Measurements from ENCODE around the gene DVL2.

The DVL2 gene

DNA sequence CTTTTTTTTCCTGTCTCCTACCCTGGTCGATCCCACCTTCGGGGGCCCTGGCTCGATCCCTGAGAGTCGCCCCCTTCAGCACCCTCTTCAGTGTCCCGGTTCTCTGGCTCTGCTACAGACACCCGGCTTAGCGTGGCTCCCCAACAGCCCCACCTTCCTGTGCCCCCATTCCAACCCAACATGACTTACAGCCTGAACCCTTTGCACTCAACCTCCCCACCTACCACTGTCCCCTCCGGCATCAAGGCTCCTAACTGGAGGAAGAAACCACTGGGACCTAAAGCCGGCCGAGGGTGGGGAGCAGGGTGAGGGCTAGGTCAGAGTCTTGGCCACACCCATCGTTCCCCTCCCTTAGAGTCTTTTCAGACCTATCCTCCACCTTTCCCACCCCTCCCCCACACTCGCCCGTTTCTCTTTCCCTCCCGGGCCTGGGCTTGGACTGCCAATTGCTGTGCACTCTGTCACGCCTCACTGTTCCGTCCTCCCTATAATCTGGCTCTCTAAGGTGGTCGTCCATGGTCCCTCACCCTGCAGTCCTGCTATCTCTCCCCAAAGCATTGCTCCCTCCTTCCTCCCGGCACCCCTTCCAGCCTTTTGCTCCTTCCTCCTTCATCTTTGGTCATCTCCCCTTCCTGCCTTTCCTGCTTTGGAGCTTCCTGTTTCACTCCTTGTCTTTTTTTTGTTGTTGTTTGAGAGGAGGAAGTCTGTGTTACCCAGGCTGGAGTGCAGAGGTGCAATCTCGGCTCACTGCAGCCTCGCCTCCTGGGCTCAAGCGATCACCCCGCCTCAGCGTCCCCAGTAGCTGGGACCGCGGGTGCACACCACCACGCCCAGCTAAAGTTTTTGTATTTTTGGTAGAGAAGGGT, 28.9 kb upstream of the DVL2 start:
- DNase-seq (ENCODE audit: low read depth, low spot score), result no peak
- H3K4me3 ChIP-seq (ENCODE audit: low read length), result peak overlapping the region; percentile 98; the same call in 1 of the 2 replicates

DNA sequence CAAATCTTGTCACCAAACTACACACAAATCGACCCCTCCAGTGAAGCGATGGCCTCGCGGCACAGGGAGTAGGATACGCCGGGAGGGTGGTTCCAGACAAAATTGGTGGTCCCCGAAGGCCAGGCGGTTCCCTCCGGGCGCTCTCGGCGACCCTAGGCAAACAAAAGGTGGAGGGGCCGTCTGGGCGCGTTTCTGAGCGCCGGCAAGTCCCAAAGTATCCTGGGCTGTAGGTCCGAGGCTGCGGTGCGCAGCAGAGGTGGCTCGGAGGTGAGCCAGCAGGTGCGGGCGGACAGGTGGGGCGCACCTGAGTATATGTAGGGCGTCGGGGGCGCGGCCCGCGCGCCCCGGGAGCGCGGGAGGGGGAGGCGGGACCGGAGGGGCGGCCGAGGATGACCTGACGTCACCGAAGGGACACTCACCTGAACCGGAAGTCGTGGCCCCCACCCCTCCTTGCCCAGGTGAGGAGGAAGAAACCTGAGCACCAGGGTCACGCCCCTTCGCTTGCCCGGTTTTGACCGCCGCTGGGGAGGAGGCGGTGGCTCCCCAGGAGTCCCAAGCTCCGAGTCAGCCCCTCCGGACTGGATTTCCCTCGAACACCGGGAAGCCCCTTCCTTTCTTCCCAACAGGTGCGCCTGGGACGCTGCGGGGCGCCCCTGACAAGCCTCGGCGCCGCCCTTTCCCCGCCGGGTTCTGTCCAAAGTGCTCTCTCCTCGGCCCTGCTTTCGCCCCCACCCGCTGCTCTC, 28.0 kb upstream of the DVL2 start, which contains the start of gene CLDN7:
CLDN7 (minus strand) TSS at position 287 of the 743 bp plus-strand sequence. CDS start 435 bp downstream, outside the sequence.
- Histone ChIP-seq H3K4me3 (ENCODE audit: low read length) (peak within 1 kb of the TSS; percentile 98), H3K4me1 (ENCODE audit: control insufficient read depth, insufficient read depth, low read length) (peaks cover 2% of the 10 kb centered on the region)

More for the DNA sequence above, 28.9 kb upstream of the DVL2 start:
- no peaks in the 10 kb centered on the region for H3K9me3 ChIP-seq (ENCODE audit: control insufficient read depth, insufficient read depth, low read length)
- H3K27me3 ChIP-seq (ENCODE audit: control insufficient read depth, insufficient read depth, low read length), result no peaks in the 10 kb centered on the region
- H3K4me1 ChIP-seq (ENCODE audit: control insufficient read depth, insufficient read depth, low read length), result peaks cover 2% of the 10 kb centered on the region
- WGBS (ENCODE audit: insufficient coverage, insufficient read length), result no CpG with 5 or more reads among the region's 26 CpGs
- peaks cover 8% of the 10 kb centered on the region; the same call in 1 of the 2 replicates for H3K36me3 ChIP-seq (ENCODE audit: control insufficient read depth, insufficient read depth, low read length)
- no peak overlapping the region for H3K27ac ChIP-seq (ENCODE audit: low read length)

DNA sequence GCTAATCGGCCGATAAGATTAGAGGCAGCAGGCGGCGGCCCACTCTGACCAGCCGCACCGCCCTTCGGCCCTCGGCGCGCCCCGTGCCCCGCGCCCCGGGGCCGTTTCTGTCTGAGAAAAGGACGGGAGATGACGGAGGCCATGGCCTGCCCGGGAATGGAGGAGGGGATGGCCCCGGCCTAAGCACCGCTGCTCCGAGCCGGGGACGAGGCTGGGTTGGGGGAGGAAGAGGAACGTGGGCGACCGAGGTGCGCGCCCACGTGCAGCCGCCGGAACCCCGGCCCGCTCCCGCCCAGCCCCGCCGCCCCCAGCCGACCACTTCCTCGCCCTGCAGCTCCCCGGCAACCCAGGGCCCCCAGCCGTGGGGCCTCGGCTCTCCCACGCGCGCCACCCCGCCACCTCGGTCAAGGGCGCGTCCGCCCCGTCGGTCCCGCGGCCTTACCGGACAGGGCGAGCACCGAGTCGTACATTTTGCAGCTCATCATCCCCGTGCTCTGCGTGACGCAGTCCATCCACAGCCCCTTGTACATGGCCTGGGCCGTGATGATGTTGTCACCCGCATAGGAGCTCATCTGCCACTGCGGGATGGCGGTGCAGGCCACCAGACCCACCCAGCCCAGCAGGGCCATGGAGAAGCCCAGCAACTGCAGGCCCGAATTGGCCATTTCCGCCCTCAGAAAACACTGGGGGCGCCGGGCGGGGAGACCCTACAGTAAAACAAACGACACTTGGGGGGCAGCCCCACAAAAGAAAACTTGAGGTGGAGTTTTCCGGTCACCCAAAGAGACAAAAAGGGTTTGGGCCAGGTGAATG, 27.3 kb upstream of the DVL2 start:
- Histone ChIP-seq H3K9me3 (ENCODE audit: control insufficient read depth, insufficient read depth, low read length) (no peaks in the 10 kb centered on the region), H3K27ac (ENCODE audit: low read length) (no peak overlapping the region), H3K27me3 (ENCODE audit: control insufficient read depth, insufficient read depth, low read length) (no peaks in the 10 kb centered on the region), H3K4me1 (ENCODE audit: control insufficient read depth, insufficient read depth, low read length) (peaks cover 2% of the 10 kb centered on the region), H3K4me3 (ENCODE audit: low read length) (peak overlapping the region; percentile 98), H3K36me3 (ENCODE audit: control insufficient read depth, insufficient read depth, low read length) (peaks cover 8% of the 10 kb centered on the region; the same call in 1 of the 2 replicates)
- DNase-seq (ENCODE audit: low read depth, low spot score), result no peak
- no CpG with 5 or more reads among the region's 71 CpGs for WGBS (ENCODE audit: insufficient coverage, insufficient read length)

More for the DNA sequence above, 28.0 kb upstream of the DVL2 start, which contains the start of gene CLDN7:
- no peak within 1 kb of the TSS for H3K27ac ChIP-seq (ENCODE audit: low read length)
- no CpG with 5 or more reads among the region's 64 CpGs for WGBS (ENCODE audit: insufficient coverage, insufficient read length)
- H3K36me3 ChIP-seq (ENCODE audit: control insufficient read depth, insufficient read depth, low read length), result peaks cover 8% of the 10 kb centered on the region; the same call in 1 of the 2 replicates
- no peaks in the 10 kb centered on the region for H3K27me3 ChIP-seq (ENCODE audit: control insufficient read depth, insufficient read depth, low read length)
- H3K9me3 ChIP-seq (ENCODE audit: control insufficient read depth, insufficient read depth, low read length), result no peaks in the 10 kb centered on the region
- no peak for DNase-seq (ENCODE audit: low read depth, low spot score)

DNA sequence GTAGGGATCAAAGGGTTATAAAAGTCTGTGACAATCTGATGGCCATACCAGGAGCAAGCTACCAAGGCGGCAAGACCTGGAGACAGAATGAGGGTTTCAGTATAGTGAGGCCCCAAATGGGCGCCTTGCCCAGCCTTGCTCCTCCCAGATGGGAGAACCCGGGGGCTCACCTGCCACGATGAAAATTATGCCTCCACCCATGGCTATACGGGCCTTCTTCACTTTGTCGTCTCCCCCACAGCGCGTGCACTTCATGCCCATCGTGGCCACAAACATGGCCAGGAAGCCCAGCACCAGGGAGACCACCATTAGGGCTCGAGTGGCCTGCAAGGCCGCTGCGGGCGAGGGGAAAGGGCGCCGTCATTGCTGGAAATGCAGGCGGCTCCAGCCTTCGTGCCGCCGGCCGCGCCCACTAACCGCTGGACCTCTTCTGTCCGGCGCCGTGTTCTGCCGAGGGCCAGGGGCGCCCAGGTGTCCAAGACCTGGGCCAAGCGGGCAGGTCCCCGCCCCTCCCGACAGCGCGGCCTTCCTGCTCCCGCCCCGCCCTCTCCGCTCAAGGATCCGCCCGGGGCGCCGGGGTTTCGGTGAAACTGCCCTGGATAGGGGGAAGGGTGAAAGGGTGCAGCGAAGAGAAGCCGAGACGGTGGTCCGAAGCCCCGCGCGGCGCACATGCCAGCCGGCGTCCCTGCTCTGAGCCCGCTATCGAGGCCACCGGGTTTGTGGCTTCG, 26.5 kb upstream of the DVL2 start:
- H3K9me3 ChIP-seq (ENCODE audit: control insufficient read depth, insufficient read depth, low read length), result no peaks in the 10 kb centered on the region
- H3K4me3 ChIP-seq (ENCODE audit: low read length), result peak overlapping the region; percentile 98
- no peaks in the 10 kb centered on the region for H3K27me3 ChIP-seq (ENCODE audit: control insufficient read depth, insufficient read depth, low read length)
- H3K27ac ChIP-seq (ENCODE audit: low read length), result no peak overlapping the region
- no CpG with 5 or more reads among the region's 54 CpGs for WGBS (ENCODE audit: insufficient coverage, insufficient read length)
- H3K36me3 ChIP-seq (ENCODE audit: control insufficient read depth, insufficient read depth, low read length), result peaks cover 11% of the 10 kb centered on the region; the same call in 1 of the 2 replicates
- H3K4me1 ChIP-seq (ENCODE audit: control insufficient read depth, insufficient read depth, low read length), result peaks cover 2% of the 10 kb centered on the region
- no peak for DNase-seq (ENCODE audit: low read depth, low spot score)

DNA sequence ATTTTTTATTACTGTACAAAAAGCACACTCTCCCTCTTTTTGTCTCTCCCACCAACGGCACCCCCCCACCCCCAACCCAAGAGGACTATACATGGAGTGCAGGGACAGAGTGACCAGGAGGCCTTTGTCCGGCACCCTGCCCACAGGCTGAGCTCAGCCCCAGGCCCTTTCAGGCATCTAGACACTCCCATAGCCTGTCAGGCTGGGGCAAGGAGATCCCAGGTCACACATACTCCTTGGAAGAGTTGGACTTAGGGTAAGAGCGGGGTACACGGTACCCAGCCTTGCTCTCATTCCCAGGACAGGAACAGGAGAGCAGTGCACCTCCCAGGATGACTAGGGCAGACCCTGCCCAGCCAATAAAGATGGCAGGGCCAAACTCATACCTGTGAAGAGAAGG, 25.8 kb upstream of the DVL2 start:
- peaks cover 2% of the 10 kb centered on the region for H3K4me1 ChIP-seq (ENCODE audit: control insufficient read depth, insufficient read depth, low read length)
- no peak overlapping the region for H3K27ac ChIP-seq (ENCODE audit: low read length)
- H3K36me3 ChIP-seq (ENCODE audit: control insufficient read depth, insufficient read depth, low read length), result peaks cover 11% of the 10 kb centered on the region; the same call in 1 of the 2 replicates
- H3K4me3 ChIP-seq (ENCODE audit: low read length), result no peak overlapping the region; the same call in 1 of the 2 replicates
- no peaks in the 10 kb centered on the region for H3K9me3 ChIP-seq (ENCODE audit: control insufficient read depth, insufficient read depth, low read length)
- DNase-seq (ENCODE audit: low read depth, low spot score), result no peak
- WGBS (ENCODE audit: insufficient coverage, insufficient read length), result no CpG with 5 or more reads among the region's 4 CpGs
- no peaks in the 10 kb centered on the region for H3K27me3 ChIP-seq (ENCODE audit: control insufficient read depth, insufficient read depth, low read length)

DNA sequence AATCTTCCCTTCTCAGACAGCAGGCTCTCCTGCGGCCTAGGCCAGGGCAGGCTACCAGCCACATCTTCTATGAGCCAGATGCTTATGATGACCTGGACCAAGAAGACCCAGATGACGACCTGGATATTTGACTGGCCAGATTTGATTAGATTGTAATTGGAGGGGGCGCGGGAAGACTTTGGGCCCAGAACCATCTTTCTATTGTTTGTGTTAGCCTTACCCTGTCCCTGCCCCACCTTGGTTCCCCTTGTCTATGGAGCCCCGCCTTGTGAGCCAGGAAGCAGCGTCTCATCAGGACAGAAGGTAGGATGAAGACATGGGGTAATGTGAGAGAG, 25.2 kb upstream of the DVL2 start:
- no peaks in the 10 kb centered on the region for H3K9me3 ChIP-seq (ENCODE audit: control insufficient read depth, insufficient read depth, low read length)
- peaks cover 2% of the 10 kb centered on the region for H3K4me1 ChIP-seq (ENCODE audit: control insufficient read depth, insufficient read depth, low read length)
- H3K27ac ChIP-seq (ENCODE audit: low read length), result no peak overlapping the region
- DNase-seq (ENCODE audit: low read depth, low spot score), result no peak
- peaks cover 13% of the 10 kb centered on the region; the same call in 1 of the 2 replicates for H3K36me3 ChIP-seq (ENCODE audit: control insufficient read depth, insufficient read depth, low read length)
- no peak overlapping the region for H3K4me3 ChIP-seq (ENCODE audit: low read length)
- no CpG with 5 or more reads among the region's 6 CpGs for WGBS (ENCODE audit: insufficient coverage, insufficient read length)
- no peaks in the 10 kb centered on the region for H3K27me3 ChIP-seq (ENCODE audit: control insufficient read depth, insufficient read depth, low read length)

DNA sequence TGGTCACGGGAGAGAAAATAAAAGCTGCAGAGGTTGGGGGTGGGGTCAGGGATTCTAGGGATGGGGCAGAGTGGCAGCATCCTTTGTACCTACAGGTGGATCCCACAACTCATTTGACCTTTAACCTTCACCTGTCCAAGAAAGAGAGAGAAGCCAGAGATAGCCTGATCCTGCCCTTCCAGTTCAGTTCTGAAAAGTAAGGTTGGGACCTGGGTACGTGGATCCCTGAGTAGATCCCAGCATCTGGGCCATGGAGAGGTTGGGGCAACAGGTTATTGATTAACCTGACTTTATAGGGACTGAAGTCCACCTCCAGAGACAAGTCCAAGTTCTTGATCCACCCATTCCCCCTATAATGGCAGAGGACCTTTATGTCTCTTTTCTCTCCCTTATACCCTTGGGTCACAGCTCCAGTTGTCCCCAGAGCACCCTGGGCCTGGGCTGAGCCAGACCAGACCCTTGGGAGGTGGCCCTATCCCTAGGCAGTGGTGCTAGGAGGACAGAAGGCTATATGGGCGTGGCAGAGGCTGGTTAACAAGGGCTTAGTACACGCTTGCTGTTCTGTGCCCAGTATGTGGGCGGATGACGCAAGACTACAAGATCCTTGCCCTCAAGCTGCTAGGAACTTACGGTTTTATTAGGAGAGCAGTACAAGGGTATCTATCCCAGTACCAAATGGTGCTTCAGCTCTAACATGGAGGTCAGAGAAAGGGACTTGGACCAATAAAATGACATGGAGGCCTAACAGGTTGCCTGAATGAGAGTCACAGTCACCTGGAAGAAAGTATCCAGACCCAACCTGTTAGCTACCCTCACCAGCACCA, 24.6 kb upstream of the DVL2 start:
- Histone ChIP-seq H3K9me3 (ENCODE audit: control insufficient read depth, insufficient read depth, low read length) (no peaks in the 10 kb centered on the region), H3K36me3 (ENCODE audit: control insufficient read depth, insufficient read depth, low read length) (peaks cover 14% of the 10 kb centered on the region; the same call in 1 of the 2 replicates), H3K27me3 (ENCODE audit: control insufficient read depth, insufficient read depth, low read length) (no peaks in the 10 kb centered on the region), H3K27ac (ENCODE audit: low read length) (no peak overlapping the region), H3K4me1 (ENCODE audit: control insufficient read depth, insufficient read depth, low read length) (peaks cover 2% of the 10 kb centered on the region), H3K4me3 (ENCODE audit: low read length) (no peak overlapping the region)
- no peak for DNase-seq (ENCODE audit: low read depth, low spot score)
- no CpG with 5 or more reads among the region's 7 CpGs for WGBS (ENCODE audit: insufficient coverage, insufficient read length)

DNA sequence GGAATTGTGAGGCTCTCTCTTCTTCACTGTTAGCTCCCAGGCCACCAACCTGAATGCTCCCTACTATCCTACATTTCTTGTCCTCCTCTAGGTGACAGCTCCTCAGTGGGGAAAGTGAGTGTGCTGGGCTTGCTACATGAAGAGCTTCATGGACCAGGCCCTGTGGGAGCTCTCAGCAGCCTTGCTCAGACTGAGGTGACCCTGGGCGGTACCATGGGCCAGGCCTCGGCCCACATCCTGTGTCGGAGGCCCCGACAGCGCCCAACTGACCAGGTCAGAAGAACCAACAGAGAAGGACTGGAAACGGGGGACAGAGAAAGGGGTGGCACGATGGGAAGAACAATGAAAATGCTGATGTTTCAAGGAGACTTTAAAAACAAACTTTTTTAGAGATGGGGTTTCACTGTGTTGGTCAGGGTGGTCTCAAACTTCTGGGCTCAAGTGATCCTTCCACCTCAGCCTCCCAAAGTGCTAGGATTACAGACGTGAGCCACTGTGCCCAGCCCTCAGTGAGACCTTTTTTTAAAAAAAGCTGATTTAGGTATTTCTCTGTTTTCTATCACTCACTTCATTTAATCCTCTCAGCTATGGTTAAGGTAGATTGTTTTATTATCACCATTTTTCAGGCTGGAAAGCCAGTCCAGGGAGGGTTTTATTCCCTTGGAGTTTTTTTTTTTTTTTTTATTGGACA, 22.6 kb upstream of the DVL2 start:
- no peaks in the 10 kb centered on the region for H3K9me3 ChIP-seq (ENCODE audit: control insufficient read depth, insufficient read depth, low read length)
- no peak overlapping the region for H3K27ac ChIP-seq (ENCODE audit: low read length)
- DNase-seq (ENCODE audit: low read depth, low spot score), result no peak
- no peak overlapping the region for H3K4me3 ChIP-seq (ENCODE audit: low read length)
- peaks cover 14% of the 10 kb centered on the region; the same call in 1 of the 2 replicates for H3K36me3 ChIP-seq (ENCODE audit: control insufficient read depth, insufficient read depth, low read length)
- no peaks in the 10 kb centered on the region for H3K27me3 ChIP-seq (ENCODE audit: control insufficient read depth, insufficient read depth, low read length)
- H3K4me1 ChIP-seq (ENCODE audit: control insufficient read depth, insufficient read depth, low read length), result no peaks in the 10 kb centered on the region; the same call in 1 of the 2 replicates
- WGBS (ENCODE audit: insufficient coverage, insufficient read length), result no CpG with 5 or more reads among the region's 8 CpGs

All from iPS DF 6.9 (cell line).